OCI-LY3 (cell line): Measurements from ENCODE around the gene MYL7.

ENCODE experiments used
- H2AFZ ChIP-seq: fragments of 200-600, 300-600 bp; shearing (Covaris generic); 2 replicates; pipeline ENCODE4 v1.6.0; 2014; ENCODE audit warnings: antibody characterized with exemption, low read depth, low read length
- H3K27ac ChIP-seq: fragments of 200-600, 300-600 bp; sonication (generic); 2 replicates; pipeline ENCODE4 v1.5.1; 2014; ENCODE audit warnings: mild to moderate bottlenecking, low read length, moderate library complexity, mixed read lengths
- H3K27me3 ChIP-seq: fragments of 200-600, 300-600 bp; sonication (generic); 2 replicates; pipeline ENCODE4 v1.6.1; 2014; ENCODE audit warnings: low read depth, low read length, mixed read lengths
- H3K36me3 ChIP-seq: fragments of 200-600, 300-600 bp; sonication (generic); replicated peaks from 2 replicates; pipeline ENCODE3; 2014; ENCODE audit warnings: low read depth, low read length, mixed read lengths
- H3K4me1 ChIP-seq: fragments of 300-600, 200-600 bp; sonication (generic); 2 replicates; pipeline ENCODE4 v1.6.1; 2014; ENCODE audit warnings: low read length, mixed read lengths
- H3K4me2 ChIP-seq: fragments of 200-600, 300-600 bp; sonication (generic); 2 replicates; pipeline ENCODE4 v1.6.1; 2014; ENCODE audit warnings: low read length, mixed read lengths
- H3K4me3 ChIP-seq: fragments of 300-600, 200-600 bp; sonication (generic); 2 replicates; pipeline ENCODE4 v1.5.1; 2014; ENCODE audit warnings: antibody characterized with exemption, mild to moderate bottlenecking, low read length, moderate library complexity
- H3K79me2 ChIP-seq: fragments of 300-600, 200-600 bp; shearing (Covaris generic); 2 replicates; pipeline ENCODE4 v1.6.1; 2014; ENCODE audit warnings: mild to moderate bottlenecking, low read length, mixed read lengths
- H3K9ac ChIP-seq: fragments of 300-600, 200-600 bp; shearing (Covaris generic); 2 replicates; pipeline ENCODE4 v1.6.0; 2014; ENCODE audit warnings: mild to moderate bottlenecking, low read length, moderate library complexity
- H3K9me3 ChIP-seq: fragments of 200-600, 300-600 bp; shearing (Covaris generic); 2 replicates; pipeline ENCODE4 v1.6.1; 2014; ENCODE audit warnings: low read length, mixed read lengths; ENCODE audit not compliant: insufficient read depth
- H4K20me1 ChIP-seq: fragments of 200-600, 300-600 bp; sonication (generic); 2 replicates; pipeline ENCODE4 v1.6.1; 2016; ENCODE audit warnings: low read length, mixed read lengths; ENCODE audit not compliant: insufficient read depth
- EZH2phosphoT487 ChIP-seq: fragments of 200-600 bp; shearing (Covaris generic); IDR thresholded peaks from 2 replicates; pipeline ENCODE4 v1.6.1; 2018; ENCODE audit warnings: antibody characterized with exemption, mixed run types, low read depth
- TF ChIP-seq, protein P1 (sequence below): fragments of 200-600, 300-600 bp; sonication (generic); IDR thresholded peaks from 2 replicates; pipeline ENCODE4 v1.5.1; 2014; ENCODE audit warnings: antibody characterized with exemption, low read length, low read depth

Gene MYL7

DNA sequence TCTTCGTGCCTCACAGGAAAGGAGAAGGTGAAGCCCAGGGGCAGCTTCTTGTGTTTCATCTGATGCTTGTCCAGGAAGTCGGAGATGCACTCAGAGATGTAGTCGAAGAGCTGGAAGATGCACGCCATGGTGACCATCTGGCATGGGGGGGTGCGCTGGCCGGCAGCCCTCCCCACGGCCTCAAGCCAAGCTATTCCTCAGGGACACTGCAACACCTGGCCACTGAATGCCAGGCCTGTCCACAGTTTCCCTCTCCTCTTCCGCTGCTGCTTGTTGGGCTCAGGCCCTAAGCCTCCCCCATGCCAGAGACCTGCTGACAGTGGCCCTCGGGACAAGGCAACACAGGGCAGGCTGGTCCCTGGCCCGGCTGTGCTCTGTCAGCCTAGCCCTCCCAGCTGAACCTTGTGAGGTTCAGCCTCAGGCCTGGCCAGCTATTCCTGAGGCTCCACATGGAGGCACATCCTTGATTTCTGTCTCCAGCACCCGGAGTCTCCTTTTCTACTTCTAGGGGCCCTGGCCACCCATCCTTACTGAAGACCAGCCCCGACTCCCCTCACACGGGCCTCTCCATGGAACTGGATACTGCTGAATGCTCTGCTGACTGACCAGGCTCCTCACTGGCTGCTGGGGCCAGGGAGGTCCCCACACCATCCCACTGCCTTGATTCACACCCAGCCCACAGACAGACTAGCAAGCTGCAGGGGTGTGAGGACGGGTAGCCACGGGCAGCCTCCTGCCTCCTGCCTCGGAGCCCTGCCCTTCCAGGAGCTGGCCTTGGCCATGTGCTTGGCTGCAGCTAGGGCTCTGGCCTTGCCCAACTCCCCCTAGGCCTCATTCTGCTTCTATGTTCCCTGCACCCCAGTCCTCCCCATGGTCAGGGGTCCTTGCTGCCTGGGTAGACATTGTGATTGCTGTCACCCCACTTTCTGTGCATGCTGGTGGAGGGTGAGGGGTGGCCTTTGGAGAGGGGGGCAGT, 10.1 kb upstream of the MYL7 start:
- Histone ChIP-seq H3K4me2 (peak overlapping the region; percentile 80), H3K36me3 (no peaks in the 10 kb centered on the region), H3K27ac (peak overlapping the region; percentile 91), H3K4me1 (peaks cover 38% of the 10 kb centered on the region), H3K9me3 (no peaks in the 10 kb centered on the region), H3K79me2 (no peaks in the 10 kb centered on the region), H2AFZ (no peak overlapping the region), H3K9ac (peak overlapping the region; percentile 38; the same call in 1 of the 2 replicates), H3K27me3 (no peaks in the 10 kb centered on the region), H3K4me3 (peak overlapping the region; percentile 16; the same call in 1 of the 2 replicates), H4K20me1 (no peaks in the 10 kb centered on the region)
- no peak for TF ChIP-seq EZH2phosphoT487
- TF ChIP-seq, protein P1, sequence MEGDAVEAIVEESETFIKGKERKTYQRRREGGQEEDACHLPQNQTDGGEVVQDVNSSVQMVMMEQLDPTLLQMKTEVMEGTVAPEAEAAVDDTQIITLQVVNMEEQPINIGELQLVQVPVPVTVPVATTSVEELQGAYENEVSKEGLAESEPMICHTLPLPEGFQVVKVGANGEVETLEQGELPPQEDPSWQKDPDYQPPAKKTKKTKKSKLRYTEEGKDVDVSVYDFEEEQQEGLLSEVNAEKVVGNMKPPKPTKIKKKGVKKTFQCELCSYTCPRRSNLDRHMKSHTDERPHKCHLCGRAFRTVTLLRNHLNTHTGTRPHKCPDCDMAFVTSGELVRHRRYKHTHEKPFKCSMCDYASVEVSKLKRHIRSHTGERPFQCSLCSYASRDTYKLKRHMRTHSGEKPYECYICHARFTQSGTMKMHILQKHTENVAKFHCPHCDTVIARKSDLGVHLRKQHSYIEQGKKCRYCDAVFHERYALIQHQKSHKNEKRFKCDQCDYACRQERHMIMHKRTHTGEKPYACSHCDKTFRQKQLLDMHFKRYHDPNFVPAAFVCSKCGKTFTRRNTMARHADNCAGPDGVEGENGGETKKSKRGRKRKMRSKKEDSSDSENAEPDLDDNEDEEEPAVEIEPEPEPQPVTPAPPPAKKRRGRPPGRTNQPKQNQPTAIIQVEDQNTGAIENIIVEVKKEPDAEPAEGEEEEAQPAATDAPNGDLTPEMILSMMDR, result no peak

- Histone ChIP-seq H3K4me2 (peak overlapping the region; percentile 80), H3K79me2 (no peaks in the 10 kb centered on the region), H3K27me3 (no peaks in the 10 kb centered on the region)
Observed at GRCh38 chr7:44150466-44150832, 9.3 kb upstream of the MYL7 start.

GRCh38 chr7:44149571-44150465, 8.7 kb upstream of the MYL7 start:
- Histone ChIP-seq H3K27ac (peak overlapping the region; percentile 91), H3K79me2 (no peaks in the 10 kb centered on the region), H3K4me2 (peak overlapping the region; percentile 80), H3K4me3 (peak overlapping the region; percentile 37), H3K9ac (peak overlapping the region; percentile 51), H3K27me3 (no peaks in the 10 kb centered on the region), H2AFZ (no peak overlapping the region), H4K20me1 (no peaks in the 10 kb centered on the region), H3K9me3 (no peaks in the 10 kb centered on the region), H3K4me1 (peaks cover 38% of the 10 kb centered on the region), H3K36me3 (no peaks in the 10 kb centered on the region)
- TF ChIP-seq, protein P1, result no peak
- no peak for TF ChIP-seq EZH2phosphoT487

More at GRCh38 chr7:44150466-44150832, 9.3 kb upstream of the MYL7 start:
- peak overlapping the region; percentile 37 for H3K4me3 ChIP-seq
- TF ChIP-seq, protein P1, result no peak
- no peak for TF ChIP-seq EZH2phosphoT487
- H3K9ac ChIP-seq, result peak overlapping the region; percentile 38; the same call in 1 of the 2 replicates
- H3K4me1 ChIP-seq, result peaks cover 38% of the 10 kb centered on the region
- no peaks in the 10 kb centered on the region for H4K20me1 ChIP-seq
- no peaks in the 10 kb centered on the region for H3K36me3 ChIP-seq
- no peaks in the 10 kb centered on the region for H3K9me3 ChIP-seq
- H2AFZ ChIP-seq, result no peak overlapping the region
- H3K27ac ChIP-seq, result peak overlapping the region; percentile 91
